Fibroblast of pulmonary artery (primary cell): ENCODE measurements around the gene SHB.

Experiments used
- DNase-seq: peaks from one replicate; pipeline ENCODE4 v3.0.0-alpha.2; 2010; ENCODE audit warnings: low read depth
- H3K4me3 ChIP-seq: replicated peaks from 2 replicates; pipeline ENCODE4 v1.5.1; 2011; ENCODE audit warnings: low read depth, mild to moderate bottlenecking, control low read depth, low read length, moderate library complexity
- CTCF ChIP-seq: IDR thresholded peaks from 2 replicates; pipeline ENCODE4 v1.5.1; 2011; ENCODE audit warnings: mild to moderate bottlenecking, control low read depth, low read length, inconsistent platforms; ENCODE audit errors: missing control alignments

SHB gene

GRCh38 chr9:37946971-37947370 is 122.1 kb downstream of the SHB start:
- no peak overlapping the region for H3K4me3 ChIP-seq
- no peak for DNase-seq
- TF ChIP-seq CTCF, result no peak

- no peak overlapping the region for H3K4me3 ChIP-seq
- DNase-seq, result no peak
- TF ChIP-seq CTCF, result no peak
Measured at GRCh38 chr9:37946041-37946440, 123.0 kb downstream of the SHB start.

DNA sequence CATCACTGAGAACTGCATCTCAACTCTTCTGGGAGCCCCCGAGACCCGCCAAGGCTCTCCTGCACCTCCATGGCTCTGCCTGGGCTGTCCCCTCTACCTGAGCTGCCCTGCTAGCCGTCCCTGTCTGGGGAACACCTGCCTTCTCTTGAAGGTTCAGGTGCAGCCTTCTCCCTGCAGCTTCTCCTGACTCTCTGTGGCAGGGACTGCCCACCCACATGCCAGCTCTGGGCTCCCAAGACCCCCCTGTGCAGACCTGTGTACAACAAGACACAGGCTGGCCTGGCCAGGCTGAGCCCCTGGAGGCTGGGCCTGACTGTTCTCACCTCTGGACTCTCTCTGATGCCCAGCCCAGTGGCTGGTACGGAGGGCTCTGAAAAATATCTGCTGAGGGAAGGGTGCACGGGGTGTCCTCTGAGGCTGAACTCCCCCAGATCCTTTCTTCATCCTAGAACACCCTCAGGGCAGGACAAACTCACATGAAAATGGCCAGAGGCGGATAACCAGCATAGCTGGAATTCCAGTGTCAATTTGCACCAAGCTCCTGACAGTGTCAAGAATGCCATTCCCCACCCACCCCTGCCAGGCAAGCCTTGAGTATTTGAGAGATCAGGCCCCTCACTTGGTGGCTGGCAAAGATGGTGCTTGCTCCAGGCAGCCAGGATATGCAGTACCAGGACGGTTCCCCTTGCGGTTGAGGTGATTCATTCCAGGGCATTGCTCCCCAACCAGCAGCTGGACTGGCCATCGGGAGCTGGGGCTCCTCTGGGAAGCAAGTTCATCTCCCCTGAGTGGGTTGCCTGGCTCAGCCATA is 124.2 kb downstream of the SHB start:
- TF ChIP-seq CTCF, result no peak

DNA sequence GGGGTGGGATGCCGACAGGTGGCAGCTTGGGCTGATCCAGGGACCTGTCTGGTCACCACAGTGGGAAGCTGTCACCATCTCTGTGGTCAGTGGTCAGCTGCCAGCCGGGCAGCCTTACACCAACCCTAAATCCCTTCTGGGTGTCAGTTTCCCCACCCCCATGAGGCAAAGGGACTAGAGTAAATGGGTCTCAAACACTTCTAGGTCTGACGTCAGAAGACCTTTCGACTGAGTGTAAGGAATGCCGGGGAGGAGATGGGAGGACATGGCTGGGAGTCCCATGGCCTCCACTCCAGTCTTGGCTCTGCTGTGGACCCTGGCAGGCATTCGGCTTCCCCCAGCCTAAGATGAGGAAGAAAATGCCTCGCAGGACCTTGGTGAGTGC is 124.8 kb downstream of the SHB start:
- H3K4me3 ChIP-seq, result no peak overlapping the region
- no peak for TF ChIP-seq CTCF
- peak; percentile 49 for DNase-seq

More for the DNA sequence above, 124.2 kb downstream of the SHB start:
- no peak overlapping the region for H3K4me3 ChIP-seq
- peak; percentile 51 for DNase-seq

DNA sequence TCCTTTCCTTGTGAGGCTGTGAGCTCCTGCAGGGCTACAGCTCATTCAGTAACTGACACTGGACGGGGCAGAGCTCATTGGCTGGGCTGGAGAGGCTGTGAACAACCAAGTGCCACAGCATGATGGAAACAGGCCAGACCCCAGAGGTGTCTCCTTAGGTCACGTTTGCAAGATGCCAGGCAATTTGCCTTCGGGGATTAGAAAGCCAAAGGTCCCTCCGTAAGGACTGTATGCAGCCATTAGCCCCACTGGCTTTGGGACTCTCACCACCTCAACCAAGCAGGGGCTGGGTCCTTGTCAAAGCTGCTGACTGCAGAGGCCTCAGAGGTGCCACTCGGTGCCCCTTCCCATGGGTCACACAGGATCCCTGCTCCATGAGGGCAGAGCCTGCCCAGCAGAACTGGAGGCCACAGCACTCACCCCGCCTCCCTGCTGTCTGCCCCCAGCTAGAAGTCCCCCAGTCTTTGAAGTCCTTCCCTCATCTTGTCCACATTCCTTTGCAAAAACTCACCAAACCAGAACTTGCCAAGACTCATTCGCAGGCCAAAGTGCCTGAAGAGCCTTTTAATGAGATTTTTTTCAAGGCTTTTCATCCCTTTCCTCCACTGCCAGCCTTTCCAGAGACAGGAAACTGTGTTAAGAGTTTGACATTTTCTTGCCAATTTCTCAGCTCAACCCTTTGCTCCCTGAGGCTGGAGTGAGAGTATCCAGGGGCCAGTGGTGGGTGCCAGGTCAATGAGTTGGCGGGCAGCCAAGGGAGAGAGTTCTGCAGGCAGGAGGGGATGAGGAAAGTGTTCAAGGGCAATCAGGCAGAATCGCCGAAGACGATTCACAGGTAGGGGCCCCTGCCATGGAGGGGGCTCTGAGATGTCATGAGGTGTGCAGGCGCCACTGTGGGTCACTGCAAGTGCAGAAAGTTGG is 125.4 kb downstream of the SHB start:
- TF ChIP-seq CTCF, result no peak
- DNase-seq, result peak; percentile 91
- H3K4me3 ChIP-seq, result no peak overlapping the region

DNA sequence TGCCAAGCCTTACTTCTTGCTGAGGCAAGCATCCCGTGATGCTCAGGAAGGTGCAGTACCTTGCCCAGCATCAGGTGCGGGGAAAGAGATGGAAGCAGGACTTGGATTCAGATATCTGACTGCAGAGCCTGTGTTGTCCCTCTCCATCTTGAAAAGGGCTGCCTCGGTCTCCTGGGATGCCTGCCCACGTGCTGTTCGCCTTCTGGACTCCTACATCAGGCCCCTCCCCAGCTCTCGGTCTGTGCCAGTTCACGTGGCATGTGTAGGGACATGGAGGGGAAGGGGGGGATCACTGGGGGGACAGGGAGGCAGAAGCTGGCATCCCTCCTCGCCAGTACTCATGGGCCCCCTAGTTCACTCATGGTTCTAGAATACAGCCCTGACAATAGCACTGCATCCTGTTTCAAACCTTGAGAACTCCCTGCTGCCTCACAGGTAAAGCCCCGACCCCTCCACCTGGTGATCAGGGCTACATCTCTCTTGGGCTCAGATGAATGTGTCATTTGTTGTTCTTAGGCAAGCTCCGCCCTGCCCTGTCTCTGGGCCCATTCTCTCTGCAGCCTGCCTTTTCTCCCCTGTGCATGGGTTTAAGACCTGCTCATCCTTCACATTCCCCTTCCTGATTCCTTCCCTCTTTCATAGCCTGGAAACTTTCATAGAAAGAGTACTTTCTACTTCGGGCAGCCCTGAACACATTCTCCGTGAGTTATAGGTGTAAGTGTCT is 126.2 kb downstream of the SHB start:
- H3K4me3 ChIP-seq, result no peak overlapping the region
- TF ChIP-seq CTCF, result no peak

More for the DNA sequence above, 126.2 kb downstream of the SHB start:
- no peak for DNase-seq
